NCI-H345 (cell line): ENCODE data around the gene OSBPL3.
"Not testable (repeated sequence)": the region's sequence is repeated elsewhere in the genome, so short reads cannot be mapped to it uniquely, and the experiment has no call there.

Source experiments
- DNase-seq: peaks from one replicate; lab custom pipeline; 2025; lab: John Stamatoyannopoulos, UW

OSBPL3 gene

DNA sequence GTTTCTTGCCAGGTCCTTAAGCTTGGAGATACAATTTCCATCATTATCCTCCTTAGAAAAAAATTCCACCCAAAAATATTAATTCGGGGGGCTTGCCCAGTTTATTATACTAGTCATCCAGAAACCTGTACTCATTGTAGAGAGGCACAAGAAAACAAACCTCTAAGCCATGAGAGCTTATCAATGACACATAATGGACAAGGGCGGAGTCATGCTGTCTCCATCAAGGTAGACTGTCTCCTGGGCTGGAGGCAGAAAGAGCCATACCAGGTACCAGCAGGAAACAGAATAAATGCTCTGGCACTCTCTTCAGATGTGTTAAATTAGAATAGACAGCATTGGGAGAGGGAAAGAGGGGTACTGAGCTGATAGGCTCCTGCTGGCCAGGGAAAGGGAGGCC, 153.0 kb downstream of the OSBPL3 start:
- no peak for DNase-seq

DNA sequence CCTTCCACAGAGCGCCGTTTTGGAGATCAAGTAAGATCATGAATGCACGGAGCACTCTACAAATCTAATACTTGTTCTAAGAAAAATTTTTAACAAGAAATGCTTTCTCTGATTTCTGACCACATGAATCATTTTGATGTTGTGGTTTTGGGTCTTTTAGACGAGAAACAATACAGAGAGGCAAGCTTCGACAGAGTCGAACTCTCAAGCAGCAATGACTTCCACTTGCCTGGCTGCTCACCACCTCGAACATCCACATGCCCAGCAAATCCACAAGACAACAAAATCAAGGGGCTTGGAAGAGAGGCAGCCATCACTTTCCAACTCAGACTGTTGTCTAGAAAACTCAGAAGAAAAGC, 153.3 kb downstream of the OSBPL3 start:
- no peak for DNase-seq

DNA sequence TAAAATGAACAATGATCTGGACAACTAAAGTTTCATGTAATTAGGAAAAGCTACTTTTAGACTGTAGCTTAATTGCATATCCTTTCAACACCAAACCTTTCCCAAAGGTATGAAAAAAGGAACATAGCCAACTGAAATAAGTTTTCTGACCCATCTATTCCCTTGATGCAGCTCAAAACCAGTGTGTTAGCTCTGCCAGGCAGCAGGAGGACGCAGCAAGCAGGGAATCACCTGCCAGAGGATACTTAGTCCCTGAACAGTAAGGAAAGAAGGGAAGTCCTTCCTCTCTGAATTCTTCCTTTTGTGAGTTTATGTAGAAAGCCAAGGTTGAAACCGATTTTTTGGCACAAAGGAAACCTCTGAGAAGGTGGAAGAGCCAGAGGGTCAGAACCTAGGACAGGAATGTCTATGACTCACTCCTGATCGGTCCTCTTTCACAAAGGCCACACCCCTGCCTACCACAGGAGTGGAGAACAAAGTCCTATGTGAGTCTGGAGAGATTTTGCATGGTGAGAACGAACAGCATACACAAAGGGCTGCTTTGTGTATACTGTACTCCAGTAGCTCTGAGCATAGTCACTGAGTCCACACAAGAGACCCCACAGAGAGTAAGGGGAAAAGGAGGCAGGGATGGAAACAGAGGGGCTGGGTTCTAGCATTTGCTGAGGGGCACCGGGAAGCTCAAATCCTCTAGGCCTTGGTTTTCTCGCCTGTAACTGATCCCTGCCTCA, 153.9 kb downstream of the OSBPL3 start:
- no peak for DNase-seq

DNA sequence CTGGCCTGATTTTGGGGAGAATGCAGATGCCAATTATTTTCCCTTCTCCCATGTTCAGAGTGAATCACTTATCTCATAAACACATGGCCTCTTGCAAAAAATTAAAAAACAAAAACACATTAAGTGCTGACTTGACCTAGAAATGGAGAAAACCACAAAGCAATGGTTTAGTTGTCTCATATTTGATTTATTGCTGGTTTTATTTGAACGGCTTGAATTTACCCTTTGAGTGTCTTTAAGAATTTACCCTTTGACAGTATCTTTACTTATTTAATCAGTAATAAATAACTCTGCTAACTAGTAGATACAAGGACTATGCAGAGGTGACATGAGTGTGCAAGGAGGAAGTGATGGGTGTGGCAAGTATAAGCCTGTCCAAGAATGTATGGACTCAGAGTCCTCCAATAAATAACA, 154.6 kb downstream of the OSBPL3 start:
- no peak for DNase-seq

DNA sequence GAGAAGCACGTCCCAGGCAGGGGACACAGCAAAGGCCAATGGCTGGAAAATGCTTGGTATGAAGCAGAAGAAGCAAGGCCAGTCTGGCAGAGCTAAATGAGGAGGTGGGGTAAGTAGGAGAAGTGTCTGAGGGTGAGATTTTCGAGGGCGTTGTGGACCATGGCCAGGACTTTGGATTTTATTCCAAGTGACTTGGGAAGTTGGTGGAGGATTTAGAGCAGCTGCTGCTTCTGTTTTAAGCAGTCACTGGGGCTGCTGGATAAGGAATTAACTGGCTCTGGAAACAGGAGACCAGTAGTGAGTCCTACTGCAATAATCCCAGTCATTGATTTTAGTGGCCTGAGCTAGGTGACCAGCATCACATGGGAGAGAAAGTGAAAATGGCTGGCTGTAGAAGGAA, 155.1 kb downstream of the OSBPL3 start:
- DNase-seq, result no peak

DNA sequence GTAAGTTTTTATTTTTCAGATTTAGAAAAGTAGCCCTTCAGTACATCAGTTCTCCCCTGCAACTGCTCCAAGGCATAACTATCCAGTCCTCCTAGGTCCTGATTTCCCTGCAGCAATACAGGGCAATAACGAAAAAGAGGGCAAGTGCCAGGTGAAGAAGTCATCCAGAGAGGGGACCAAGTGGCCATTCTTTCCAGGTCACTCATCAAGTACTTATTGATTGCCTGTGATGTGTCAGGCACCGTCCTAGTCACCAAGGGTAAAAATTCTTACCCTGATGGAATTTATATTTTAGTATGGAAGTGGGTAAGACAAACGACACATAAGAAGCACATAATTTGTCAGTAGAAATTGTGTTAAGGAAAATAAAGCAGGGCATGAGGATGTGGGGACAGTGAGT, 155.6 kb downstream of the OSBPL3 start:
- no peak for DNase-seq

DNA sequence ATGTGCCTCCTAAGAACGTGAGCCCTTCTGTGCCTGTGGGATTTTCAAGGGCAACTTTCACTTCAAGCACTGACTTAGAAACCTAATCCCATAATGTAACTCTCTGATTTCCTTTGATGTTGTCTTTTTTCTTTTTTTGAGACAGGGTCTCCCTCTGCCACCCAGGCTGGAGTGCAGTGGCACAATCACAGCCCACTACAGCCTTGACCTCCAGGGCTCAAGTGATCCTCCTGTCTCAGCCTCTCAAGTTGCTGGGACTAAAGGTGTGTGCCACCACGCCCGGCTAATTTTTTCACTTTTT, 158.3 kb downstream of the OSBPL3 start:
- no peak for DNase-seq

DNA sequence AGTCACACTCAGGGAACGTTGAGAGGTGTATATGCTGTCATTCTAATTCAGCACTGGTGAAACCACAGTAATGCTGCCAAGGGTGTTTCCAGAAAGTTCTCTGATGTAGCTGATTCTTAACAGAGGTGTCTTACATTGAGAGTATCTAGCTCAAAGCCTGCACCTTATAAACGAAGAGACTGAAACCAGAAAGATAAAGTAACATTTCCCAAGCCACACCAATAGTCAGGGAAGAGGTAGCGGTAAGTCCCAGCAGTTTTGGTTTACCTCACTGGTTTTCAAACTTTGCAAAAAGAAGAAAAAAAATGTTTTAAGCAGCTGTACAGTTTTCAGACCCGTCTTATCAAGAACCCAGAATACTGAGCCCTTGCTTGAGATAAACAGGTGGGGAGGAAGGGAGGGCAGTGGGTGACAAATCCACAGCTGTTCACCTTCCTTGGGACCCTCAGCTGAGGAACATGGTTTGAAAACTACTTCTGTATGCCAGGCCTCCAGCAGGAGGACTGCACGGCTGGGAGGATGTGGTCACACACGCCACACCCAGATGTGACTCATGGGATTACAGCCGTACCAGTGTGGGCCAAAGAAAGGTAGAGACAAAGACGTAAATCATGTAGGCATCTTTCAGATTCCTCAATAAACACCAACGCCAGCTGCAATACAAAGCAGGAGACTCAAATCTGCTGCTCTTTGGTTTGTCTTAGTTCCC, 158.8 kb downstream of the OSBPL3 start:
- peak; percentile 57 for DNase-seq

DNA sequence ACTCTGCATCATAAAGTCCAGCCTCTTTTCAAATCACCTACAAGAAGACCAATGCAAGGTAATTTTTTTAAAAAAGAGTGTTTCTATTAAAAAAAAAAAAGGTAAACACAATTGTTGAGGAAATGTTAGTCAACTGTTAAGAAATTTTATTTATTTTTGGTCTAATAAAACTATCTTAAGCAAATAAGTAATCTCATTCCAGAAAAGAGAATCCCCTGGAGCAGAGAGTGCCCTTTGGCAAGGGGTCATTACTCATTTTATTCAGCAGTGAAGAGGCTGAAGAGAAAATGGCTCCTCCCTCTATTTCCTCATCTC, 159.3 kb downstream of the OSBPL3 start:
- no peak for DNase-seq

DNA sequence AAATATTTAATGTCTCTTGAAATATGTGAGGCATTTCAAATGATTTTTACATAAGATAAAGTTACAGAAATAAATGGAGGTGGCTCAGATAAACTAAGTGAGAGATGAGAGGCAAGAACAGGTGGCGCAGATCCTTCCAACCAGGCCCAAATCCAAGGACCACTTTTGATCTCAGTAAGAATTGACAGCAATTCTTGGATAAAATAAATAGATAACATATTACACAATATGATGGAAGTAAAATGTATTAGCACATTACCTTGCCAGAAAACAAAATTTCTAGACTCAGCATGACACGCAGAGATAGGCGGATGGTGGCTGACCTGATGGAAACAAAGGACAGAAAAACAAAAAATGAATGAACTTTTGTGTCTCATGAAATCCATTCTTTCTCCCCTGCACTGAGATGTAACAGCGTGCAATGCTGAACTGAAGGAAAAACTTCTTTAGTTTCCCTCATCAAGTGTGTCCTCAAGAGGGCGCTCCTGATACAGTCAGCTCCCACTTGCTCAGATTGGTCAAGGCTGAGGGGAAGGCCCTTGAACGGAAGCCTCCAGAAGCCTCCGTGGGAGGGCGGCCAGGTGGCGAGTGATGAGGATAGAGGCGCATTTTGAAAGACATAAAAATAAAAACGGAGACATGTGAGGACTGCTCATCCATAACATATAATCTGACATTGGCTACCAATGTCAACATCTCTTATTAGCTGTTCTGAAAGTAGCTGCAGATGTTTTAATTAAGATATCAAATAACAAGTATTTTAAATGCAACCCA, 159.9 kb downstream of the OSBPL3 start:
- peak; percentile 84 for DNase-seq

DNA sequence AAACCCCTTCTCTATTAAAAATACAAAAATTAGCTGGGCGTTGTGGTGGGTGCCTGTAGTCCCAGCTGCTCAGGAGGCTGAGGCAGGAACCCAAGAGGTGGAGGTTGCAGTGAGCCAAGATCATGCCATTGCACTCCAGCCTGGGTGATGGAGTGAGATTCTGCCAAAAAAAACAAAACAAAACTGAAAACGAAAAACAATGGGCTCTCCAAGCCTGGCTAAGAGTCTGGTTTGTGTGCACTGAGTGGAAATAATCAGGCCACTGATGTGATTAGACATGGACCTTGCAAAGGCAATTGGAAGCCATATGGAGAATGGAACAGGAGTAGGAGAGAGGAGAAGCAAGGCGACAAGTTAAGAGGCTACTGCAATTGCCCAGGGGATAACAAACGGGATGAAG, 162.6 kb downstream of the OSBPL3 start:
- DNase-seq, result no peak

DNA sequence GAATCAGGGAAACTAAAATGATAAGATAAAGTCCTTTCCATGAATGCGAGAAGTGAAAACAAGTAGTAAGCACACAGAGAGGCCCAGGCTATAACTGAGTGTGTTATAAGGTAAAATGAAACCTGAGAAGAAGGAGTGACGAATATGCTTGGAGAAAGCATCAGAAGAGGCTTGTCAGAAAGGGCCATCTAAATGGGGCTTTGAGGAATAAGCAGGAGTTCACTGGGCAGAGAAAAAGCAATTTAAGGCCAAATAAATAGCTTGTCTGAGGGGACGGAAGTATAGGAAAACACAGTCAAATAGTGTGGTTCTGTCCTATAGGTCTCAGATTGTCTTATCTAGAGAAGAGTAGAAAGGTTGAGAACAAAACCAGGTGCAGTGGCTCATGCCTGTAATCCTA, 163.1 kb downstream of the OSBPL3 start:
- DNase-seq, result no peak

DNA sequence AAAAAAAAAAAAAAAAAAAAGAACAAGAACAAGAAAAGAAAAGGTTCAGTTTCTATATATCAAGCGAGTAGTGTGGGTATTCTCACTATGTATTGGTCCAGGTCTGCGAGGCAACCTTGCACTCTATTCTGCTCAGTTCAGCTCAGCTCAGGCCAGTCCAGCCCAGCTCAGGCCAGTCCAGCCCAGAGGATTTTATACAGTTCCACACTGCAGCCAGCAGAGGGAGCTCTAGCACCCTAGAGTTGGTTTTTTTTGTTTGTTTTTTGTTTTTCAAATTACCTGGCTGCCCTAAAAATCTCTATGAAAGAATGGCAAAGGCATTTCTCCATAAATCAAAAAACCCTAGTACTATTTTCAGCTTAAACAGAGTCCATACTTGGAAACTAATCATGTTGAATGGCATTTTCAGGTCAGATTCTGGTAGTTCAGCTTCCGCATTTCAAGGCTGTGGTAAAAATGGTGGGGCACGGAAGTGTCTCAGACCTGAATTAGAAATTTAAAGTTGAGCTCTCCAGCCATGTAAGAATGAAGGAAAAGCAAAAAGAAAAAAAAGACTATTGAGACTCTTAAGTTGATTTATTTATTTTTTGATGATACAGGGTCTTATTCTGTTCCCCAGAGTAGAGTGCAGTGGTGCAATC, 167.6 kb downstream of the OSBPL3 start:
- DNase-seq, result peak; percentile 59

DNA sequence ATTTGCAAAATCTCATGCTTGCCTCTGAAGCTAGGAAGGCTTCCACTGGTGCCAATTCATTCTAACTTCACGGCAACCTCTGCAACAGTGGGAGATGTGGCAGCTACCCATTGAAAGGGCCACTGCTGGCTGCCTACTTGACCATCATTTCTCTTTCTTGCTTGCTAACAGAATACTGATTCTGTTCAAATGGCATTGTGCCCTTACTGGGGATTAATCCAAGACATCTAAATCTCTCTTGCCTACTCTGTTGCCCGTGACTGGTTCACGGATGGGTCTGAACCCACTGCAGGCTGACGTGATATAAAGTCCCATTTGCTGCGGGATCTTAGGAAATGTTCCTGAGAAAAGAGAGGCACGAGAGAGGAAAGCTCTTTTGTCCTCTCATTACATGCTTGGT, 171.5 kb downstream of the OSBPL3 start:
- DNase-seq, result no peak

DNA sequence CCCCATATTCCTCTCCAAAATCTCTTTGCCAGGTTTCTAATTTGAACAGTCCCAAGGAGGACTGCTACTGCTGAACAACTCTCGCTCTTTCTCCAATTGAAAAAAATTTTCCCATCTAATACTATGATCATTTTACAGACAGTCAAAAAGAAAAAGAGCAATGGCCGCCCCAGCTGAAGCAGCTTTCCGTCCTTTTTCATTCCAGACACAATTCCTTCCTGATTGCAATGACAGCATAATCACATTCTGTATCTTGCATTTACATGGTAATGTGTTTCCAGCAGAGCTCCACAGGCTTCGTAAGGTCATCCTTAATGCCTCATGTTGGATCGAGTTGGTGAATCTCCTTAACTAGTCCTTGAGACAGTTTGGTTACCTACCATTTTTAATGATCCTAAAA, 177.7 kb downstream of the OSBPL3 start:
- DNase-seq, result no peak

DNA sequence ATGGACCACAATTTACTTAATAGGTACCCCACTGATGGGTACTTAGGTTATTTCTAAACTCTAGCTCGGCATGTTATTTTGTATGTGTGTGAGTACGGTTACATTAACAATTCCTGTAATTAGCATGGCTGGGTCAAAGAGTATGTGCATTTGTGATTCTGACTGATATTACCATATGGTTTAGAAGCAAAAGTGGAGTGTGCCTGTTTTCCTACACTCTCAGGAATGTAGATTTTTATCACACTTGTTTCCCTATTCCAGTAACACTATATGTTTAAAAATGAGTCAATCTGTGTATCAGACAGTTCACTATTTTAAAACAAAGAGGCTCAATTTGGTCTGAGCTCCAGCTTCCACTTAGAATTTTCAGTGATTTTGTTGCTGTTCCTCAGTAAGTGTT, 178.1 kb downstream of the OSBPL3 start:
- DNase-seq, result no peak

DNA sequence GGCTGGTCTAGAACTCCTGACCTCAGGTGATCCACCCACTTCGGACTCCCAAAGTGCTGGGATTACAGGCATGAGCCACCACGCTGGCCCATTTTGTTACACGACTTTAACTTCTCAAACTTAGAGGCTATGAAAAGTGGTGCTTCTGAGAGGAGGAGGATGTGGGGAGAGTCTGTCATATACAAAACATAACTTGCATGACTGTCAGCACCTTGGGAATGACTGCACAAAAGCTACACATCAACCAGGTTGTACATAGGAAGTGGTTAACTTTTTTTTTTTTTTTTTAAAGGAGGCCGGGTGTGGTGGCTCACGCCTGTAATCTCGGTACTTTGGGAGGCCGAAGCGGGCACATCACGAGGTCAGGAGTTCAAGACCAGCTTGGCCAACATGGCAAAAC, 179.3 kb downstream of the OSBPL3 start:
- no peak for DNase-seq

DNA sequence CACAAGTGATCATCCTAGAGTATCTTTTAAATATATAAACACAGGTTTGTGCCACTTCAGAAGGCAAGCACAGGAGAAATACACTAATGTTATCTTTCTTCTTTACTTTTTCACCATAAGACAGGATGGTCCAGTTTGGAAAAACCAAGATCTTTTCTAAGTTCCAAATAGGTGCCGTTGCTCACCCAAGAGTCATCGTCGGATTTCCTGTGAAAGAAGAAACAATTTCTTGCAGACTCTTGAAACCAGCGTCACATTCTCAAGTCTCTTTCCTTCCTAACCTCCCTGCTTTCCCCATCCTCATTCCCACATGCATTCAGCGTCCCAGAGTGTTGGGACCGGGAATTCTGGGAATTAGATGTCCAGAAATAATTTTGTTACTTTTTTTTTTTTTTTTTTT, 179.9 kb downstream of the OSBPL3 start:
- DNase-seq, result no peak

DNA sequence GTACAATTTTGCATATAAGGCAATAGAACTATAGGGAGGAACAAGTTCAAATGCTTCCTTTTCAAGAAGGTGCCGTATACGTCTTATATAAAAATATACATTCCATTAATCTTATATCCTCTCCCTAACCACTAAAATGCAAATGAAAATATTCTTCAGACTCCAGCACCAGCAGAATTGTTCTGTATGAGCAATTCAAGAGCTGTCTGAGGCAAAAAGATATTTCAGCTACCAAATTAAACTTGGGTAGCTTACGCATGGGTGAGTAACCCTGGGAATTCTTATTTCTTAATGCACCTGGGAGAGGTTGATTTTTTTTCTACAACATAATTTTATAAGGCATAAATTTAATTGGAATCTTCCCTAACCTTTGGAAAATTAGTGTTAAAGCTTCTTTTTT, 180.5 kb downstream of the OSBPL3 start:
- no peak for DNase-seq

DNA sequence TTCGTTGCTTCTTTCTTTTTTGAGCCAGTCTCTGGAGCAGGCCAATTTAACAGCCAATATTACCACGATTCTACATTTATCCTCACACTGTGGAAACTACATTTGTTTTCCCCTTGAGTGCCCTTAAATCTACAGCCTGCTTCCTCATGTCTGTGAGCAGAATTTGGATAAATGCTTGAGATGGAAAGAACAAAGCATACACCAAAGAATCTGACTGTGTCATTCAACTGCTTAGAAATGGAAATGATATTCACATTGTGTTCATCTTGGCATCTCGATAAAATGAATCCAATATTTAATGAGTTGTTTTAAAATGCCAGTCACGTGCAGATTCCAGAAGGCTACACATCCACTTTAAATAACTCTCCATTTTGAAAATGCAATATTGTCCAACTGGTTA, 181.7 kb downstream of the OSBPL3 start:
- DNase-seq, result no peak

DNA sequence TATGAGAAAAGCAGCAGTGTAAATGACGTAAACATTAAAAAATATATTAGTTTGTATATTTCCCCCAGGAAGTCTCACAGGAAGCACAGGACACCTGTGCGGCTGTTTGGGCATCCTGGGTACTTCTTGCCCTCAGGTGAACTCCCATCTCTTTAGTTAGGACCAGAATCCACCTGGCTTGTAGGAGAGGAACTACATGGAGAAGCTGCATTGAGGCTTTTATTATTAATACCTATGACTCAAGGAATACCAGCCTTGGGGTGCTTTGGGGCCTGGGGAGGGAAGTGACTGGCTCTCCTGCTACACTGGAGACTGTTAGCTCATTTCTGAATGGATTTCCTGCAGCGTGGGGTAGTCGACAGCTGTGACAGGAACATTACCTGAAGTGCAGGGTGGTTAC, 182.7 kb downstream of the OSBPL3 start:
- DNase-seq, result no peak

DNA sequence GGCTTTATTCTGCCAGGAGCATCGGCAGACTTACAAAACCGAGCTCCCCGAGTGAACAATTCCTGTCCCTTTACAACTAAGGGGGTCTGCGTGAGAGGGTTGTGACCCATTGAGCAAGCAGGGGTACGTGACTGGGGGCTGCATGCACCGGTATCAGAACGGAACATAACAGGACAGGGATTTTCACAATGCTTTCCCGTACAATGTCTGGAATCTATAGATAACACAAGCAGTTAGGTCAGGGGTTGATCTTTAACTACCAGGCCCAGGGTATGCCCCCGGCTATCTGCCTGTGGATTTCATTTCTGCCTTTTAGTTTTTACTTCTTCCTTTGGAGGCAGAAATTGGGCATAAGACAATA, 184.6 kb downstream of the OSBPL3 start:
- no peak for DNase-seq

DNA sequence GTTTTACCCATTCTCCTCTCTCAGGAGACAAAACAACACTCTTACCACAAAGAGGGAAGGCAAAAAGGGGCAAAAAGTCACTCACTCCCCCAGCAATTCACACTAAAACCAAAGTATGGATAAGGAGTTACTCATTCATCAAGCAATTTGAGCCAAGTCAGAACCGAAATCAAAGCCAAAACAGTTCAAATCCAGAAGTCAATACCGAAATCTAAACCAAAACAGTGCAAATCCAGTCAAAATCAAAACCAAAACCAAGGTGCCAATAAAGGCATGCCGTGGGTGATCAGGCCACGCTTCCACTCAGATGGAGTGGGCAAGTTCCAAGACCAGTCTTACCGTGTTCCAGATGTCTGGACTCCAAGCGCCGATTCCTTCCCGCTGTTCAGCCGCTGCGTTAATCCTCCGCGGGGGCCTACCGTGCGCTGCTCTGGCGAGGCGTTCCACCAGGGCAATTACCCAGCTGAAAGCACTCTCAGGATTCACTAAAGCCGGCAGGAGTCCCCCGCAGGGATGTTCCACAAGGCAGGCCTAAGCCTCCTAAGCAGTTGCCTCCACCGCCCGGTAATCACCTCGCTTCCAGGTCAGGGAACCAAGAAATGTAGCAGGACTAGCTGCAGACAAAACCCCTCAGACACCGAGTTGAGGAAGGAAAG, 185.1 kb downstream of the OSBPL3 start:
- not testable (repeated sequence) for DNase-seq
